ENCODE data around the gene KBTBD8. TPM values are rescaled to one million over a fixed set of nuclear protein-coding genes. Genes with fewer than 3 reads are reported as not detected.

Gene KBTBD8
- total RNA-seq, 1 experiment from 2014 or later, result not detected

- in situ Hi-C loops (cut with HindIII; ENCODE audit: low pct_unique_long_range_greater_than_20kb, low sequenced_read_pairs), result no loop called here
- no peak for DNase-seq (ENCODE audit: low read depth)
Observed at GRCh38 chr3:67028001-67028784, 30.1 kb downstream of the KBTBD8 start.

- in situ Hi-C loops (cut with HindIII; ENCODE audit: low pct_unique_long_range_greater_than_20kb, low sequenced_read_pairs), result no loop called here
- no peak for DNase-seq (ENCODE audit: low read depth)
Observed at GRCh38 chr3:67030785-67031740, 33.0 kb downstream of the KBTBD8 start.

GRCh38 chr3:67031986-67032385 is 33.9 kb downstream of the KBTBD8 start:
- in situ Hi-C loops (cut with HindIII; ENCODE audit: low pct_unique_long_range_greater_than_20kb, low sequenced_read_pairs), result no loop called here
- no peak for DNase-seq (ENCODE audit: low read depth)

- DNase-seq (ENCODE audit: low read depth), result no peak
- in situ Hi-C loops (cut with HindIII; ENCODE audit: low pct_unique_long_range_greater_than_20kb, low sequenced_read_pairs), result no loop called here
Observed at GRCh38 chr3:67033079-67033478, 35.0 kb downstream of the KBTBD8 start.

GRCh38 chr3:67034371-67034770 is 36.3 kb downstream of the KBTBD8 start:
- DNase-seq (ENCODE audit: low read depth), result no peak
- in situ Hi-C loops (cut with HindIII; ENCODE audit: low pct_unique_long_range_greater_than_20kb, low sequenced_read_pairs), result no loop called here

GRCh38 chr3:67037615-67038014 is 39.5 kb downstream of the KBTBD8 start:
- DNase-seq (ENCODE audit: low read depth), result no peak
- in situ Hi-C loops (cut with HindIII; ENCODE audit: low pct_unique_long_range_greater_than_20kb, low sequenced_read_pairs), result no loop called here

GRCh38 chr3:67044295-67044694 is 46.2 kb downstream of the KBTBD8 start:
- in situ Hi-C loops (cut with HindIII; ENCODE audit: low pct_unique_long_range_greater_than_20kb, low sequenced_read_pairs), result no loop called here
- no peak for DNase-seq (ENCODE audit: low read depth)

- no peak for DNase-seq (ENCODE audit: low read depth)
- in situ Hi-C loops (cut with HindIII; ENCODE audit: low pct_unique_long_range_greater_than_20kb, low sequenced_read_pairs), result no loop called here
Observed at GRCh38 chr3:67044955-67045354, 46.8 kb downstream of the KBTBD8 start.

- in situ Hi-C loops (cut with HindIII; ENCODE audit: low pct_unique_long_range_greater_than_20kb, low sequenced_read_pairs), result no loop called here
- no peak for DNase-seq (ENCODE audit: low read depth)
Observed at GRCh38 chr3:67045711-67046465, 47.8 kb downstream of the KBTBD8 start.

GRCh38 chr3:67047051-67047450 is 48.9 kb downstream of the KBTBD8 start:
- in situ Hi-C loops (cut with HindIII; ENCODE audit: low pct_unique_long_range_greater_than_20kb, low sequenced_read_pairs), result no loop called here
- DNase-seq (ENCODE audit: low read depth), result no peak

- DNase-seq (ENCODE audit: low read depth), result no peak
- in situ Hi-C loops (cut with HindIII; ENCODE audit: low pct_unique_long_range_greater_than_20kb, low sequenced_read_pairs), result no loop called here
Observed at GRCh38 chr3:67048067-67048714, 50.1 kb downstream of the KBTBD8 start.

GRCh38 chr3:67048715-67049074 is 50.6 kb downstream of the KBTBD8 start:
- in situ Hi-C loops (cut with HindIII; ENCODE audit: low pct_unique_long_range_greater_than_20kb, low sequenced_read_pairs), result no loop called here
- DNase-seq (ENCODE audit: low read depth), result no peak

- in situ Hi-C loops (cut with HindIII; ENCODE audit: low pct_unique_long_range_greater_than_20kb, low sequenced_read_pairs), result no loop called here
- DNase-seq (ENCODE audit: low read depth), result no peak
Observed at GRCh38 chr3:67059443-67059842, 61.3 kb downstream of the KBTBD8 start.

Measured in Caki2 (cell line).